Endothelial cell of coronary artery (primary cell): ENCODE results near the gene TBR1. TPM values are rescaled to one million over a fixed set of nuclear protein-coding genes. Genes with fewer than 3 reads are reported as not detected.

ENCODE experiments used
- total RNA-seq: library from RNA; depleted of rRNA; stranded (reverse); fragments of >200 nt; gene quantifications from 2 replicates; pipeline ENCODE4 v1.2.3, GENCODE V29; 2014

Gene TBR1
- under 0.01 TPM in 2 replicates for total RNA-seq

GRCh38 chr2:161415987-161416707 lies at the start of gene TBR1:
Gene TBR1 (plus strand): TSS chr2:161416297. CDS start chr2:161416411, 114 bp downstream.

Other genes with a start within 250 kb of the TBR1 start
- gene PSMD14, start 107.9 kb upstream of the TBR1 start, total RNA-seq = 94.0 and 125 TPM in 2 replicates
- gene SLC4A10, start 208.1 kb downstream of the TBR1 start, total RNA-seq = 0.09 TPM in 2 replicates